A549 (cell line): Measurements from ENCODE around the gene SERPINE2. TPM values are rescaled to one million over a fixed set of nuclear protein-coding genes. Genes with fewer than 3 reads are reported as not detected.
A peak's percentile ranks its signal among the peaks of the same experiment; 100 is the strongest.

Experiments used
- ATAC-seq, 2 experiments: fragments of 200-7000 bp in 1 of 2; fragments of >200 bp in 1 of 2; cut with Nextera tagmentation in 1 of 2; cut with Tn5 transposase in 1 of 2; 3 replicates each; pipeline versions ENCODE4 v1.8.0 to v1.9.1; 2018 to 2020; ENCODE audit warnings: mild to moderate bottlenecking in 1 of 2, moderate library complexity in 1 of 2
- CTCF ChIA-PET: fragments of 300-600 bp; sonication (Branson Sonifier 250); formaldehyde crosslinking; extraction: SDS; loops from one replicate; lab custom pipeline; 2021; ENCODE audit warnings: antibody characterized with exemption, inconsistent platforms; lab: Yijun Ruan, JAX
- POLR2A ChIA-PET: fragments of 350-600 bp; formaldehyde crosslinking; extraction: SDS; loops from one replicate; lab custom pipeline; 2021; ENCODE audit warnings: antibody characterized with exemption, inconsistent platforms; lab: Yijun Ruan, JAX
- DNase-seq, 2 experiments: peaks; one replicate each; pipeline versions ENCODE4 v3.0.0 to v3.0.0-alpha.2; 2011 to 2016; ENCODE audit warnings: low read depth in 1 of 2, low spot score in 1 of 2
- FAIRE-seq: peaks from 2 replicates; lab custom pipeline; 2011; peaks lifted over from hg19 to GRCh38; lab: Jason Lieb, UNC
- H3K27ac ChIP-seq, 2 experiments: fragments of >200 bp; sonication (Bioruptor Twin); formaldehyde crosslinking; 3 replicates each; pipeline ENCODE4 v1.5.1; 2016 to 2017
- H3K4me1 ChIP-seq: fragments of >200 bp; sonication (Bioruptor Twin); formaldehyde crosslinking; 3 replicates; pipeline ENCODE4 v1.6.1; 2016
- H3K4me2 ChIP-seq: fragments of >200 bp; sonication (Bioruptor Twin); formaldehyde crosslinking; 3 replicates; pipeline ENCODE4 v1.6.1; 2016
- H3K4me3 ChIP-seq: fragments of >200 bp; sonication (Bioruptor Twin); formaldehyde crosslinking; 3 replicates; pipeline ENCODE4 v1.5.1; 2016
- H3K9me3 ChIP-seq: fragments of >200 bp; sonication (Bioruptor Twin); formaldehyde crosslinking; 3 replicates; pipeline ENCODE4 v1.6.1; 2016
- BHLHE40 ChIP-seq: IDR thresholded peaks from 2 replicates; pipeline ENCODE4 v1.6.1; 2012; ENCODE audit warnings: low read depth, low read length, inconsistent platforms
- CEBPB ChIP-seq, 2 experiments: fragments of >200 bp in 1 of 2; sonication (Bioruptor Twin) in 1 of 2; formaldehyde crosslinking in 1 of 2; IDR thresholded peaks; 2 replicates each; pipeline ENCODE4 v1.6.1; 2012 to 2016
- EP300 ChIP-seq, 2 experiments: fragments of >200 bp; sonication (Bioruptor Twin); formaldehyde crosslinking; IDR thresholded peaks; 2 replicates in 1 of 2; 3 replicates in 1 of 2; pipeline ENCODE4 v1.6.1; 2016 to 2017
- ESRRA ChIP-seq: fragments of 150-350 bp; IDR thresholded peaks from 2 replicates; pipeline ENCODE4 v1.6.1; 2014; ENCODE audit warnings: mild to moderate bottlenecking, low read length, borderline replicate concordance
- FOXS1 ChIP-seq: fragments of 250-450 bp; sonication (Bioruptor Pico); IDR thresholded peaks from 2 replicates; pipeline ENCODE4 v1.5.0; 2020; ENCODE audit warnings: mild to moderate bottlenecking, moderate library complexity
- GATA3 ChIP-seq: IDR thresholded peaks from 2 replicates; pipeline ENCODE4 v1.6.1; 2012; ENCODE audit warnings: borderline replicate concordance
- HDAC2 ChIP-seq: fragments of 200-600 bp; sonication (generic); IDR thresholded peaks from 2 replicates; pipeline ENCODE4 v1.6.1; 2016
- HES2 ChIP-seq: fragments of >200 bp; sonication (Bioruptor Twin); formaldehyde crosslinking; IDR thresholded peaks from 2 replicates; pipeline ENCODE4 v1.6.1; 2016
- HEYL ChIP-seq: fragments of 250-450 bp; sonication (Bioruptor Pico); IDR thresholded peaks from 2 replicates; pipeline ENCODE4 v1.8.0; 2021; ENCODE audit warnings: mild to moderate bottlenecking, moderate library complexity
- HMGXB4 ChIP-seq: fragments of 250-450 bp; sonication (Bioruptor Pico); IDR thresholded peaks from 2 replicates; pipeline ENCODE4 v1.5.0; 2021; ENCODE audit warnings: mild to moderate bottlenecking, moderate library complexity, borderline replicate concordance
- HOXB5 ChIP-seq: fragments of 250-450 bp; sonication (Bioruptor Pico); IDR thresholded peaks from 2 replicates; pipeline ENCODE4 v1.5.0; 2020; ENCODE audit warnings: mild to moderate bottlenecking, moderate library complexity
- NFE2L2 ChIP-seq: fragments of 150-350 bp; conservative IDR thresholded peaks from 2 replicates; pipeline ENCODE4 v1.6.1; 2014; ENCODE audit warnings: low read length
- NR3C1 ChIP-seq: fragments of >200 bp; sonication (Bioruptor Twin); formaldehyde crosslinking; IDR thresholded peaks from 3 replicates; pipeline ENCODE4 v1.6.1; 2017
- POLR2A ChIP-seq: IDR thresholded peaks from 2 replicates; pipeline ENCODE4 v1.6.1; 2012; ENCODE audit warnings: mild to moderate bottlenecking, low read length
- RAD21 ChIP-seq, 2 experiments: fragments of >200 bp in 1 of 2; sonication (Bioruptor Twin) in 1 of 2; formaldehyde crosslinking in 1 of 2; IDR thresholded peaks in 1 of 2; conservative IDR thresholded peaks in 1 of 2; 2 replicates in 1 of 2; 3 replicates in 1 of 2; pipeline ENCODE4 v1.6.1; 2012 to 2018; ENCODE audit warnings: inconsistent platforms in 1 of 2
- RARB ChIP-seq: fragments of 250-450 bp; sonication (Bioruptor Pico); IDR thresholded peaks from 2 replicates; pipeline ENCODE4 v1.8.0; 2021; ENCODE audit warnings: mild to moderate bottlenecking, moderate library complexity
- SMC3 ChIP-seq: fragments of >200 bp; sonication (Bioruptor Twin); formaldehyde crosslinking; IDR thresholded peaks from 3 replicates; pipeline ENCODE4 v1.6.1; 2018; ENCODE audit warnings: inconsistent platforms
- SREBF2 ChIP-seq: fragments of 450-650 bp; IDR thresholded peaks from 2 replicates; pipeline ENCODE4 v1.6.1; 2014; ENCODE audit warnings: mild to moderate bottlenecking, moderate library complexity
- TP53 ChIP-seq: fragments of 250-450 bp; sonication (Bioruptor Pico); IDR thresholded peaks from 2 replicates; pipeline ENCODE4 v1.5.0; 2021; ENCODE audit warnings: mild to moderate bottlenecking, moderate library complexity
- ZC3H11A ChIP-seq: fragments of 450-650 bp; IDR thresholded peaks from 2 replicates; pipeline ENCODE4 v1.6.1; 2014; ENCODE audit warnings: antibody characterized with exemption, mild to moderate bottlenecking
- ZFP36 ChIP-seq: fragments of 450-650 bp; IDR thresholded peaks from 2 replicates; pipeline ENCODE4 v1.6.1; 2014; ENCODE audit warnings: borderline replicate concordance; ENCODE audit not compliant: partially characterized antibody
- WGBS: methylation state at CpG from one replicate; pipeline ENCODE4 v1.1.6; 2017; ENCODE audit errors: missing lambda C conversion rate; 5-methylcytosine and 5-hydroxymethylcytosine counted together
- polyA plus RNA-seq, 4 experiments: library from polyadenylated mRNA; depleted of rRNA in 3 of 4; stranded (reverse); fragments of >200 nt; fragmentation: RNase III in 1 of 4; extraction: RNeasy Plus Mini Kit Qiagen cat#74134 plus additional on column Dnase treatment in 1 of 4; gene quantifications; 2 replicates in 3 of 4; 3 replicates in 1 of 4; pipeline ENCODE4 v1.2.3, GENCODE V29; 2011 to 2017
- TF ChIP-seq, protein P1 (sequence below): fragments of 450-650 bp; IDR thresholded peaks from 2 replicates; pipeline ENCODE4 v1.6.1; 2014; ENCODE audit warnings: antibody characterized with exemption
- TF ChIP-seq, protein P2 (sequence below): IDR thresholded peaks from 2 replicates; pipeline ENCODE4 v1.6.1; 2012
- TF ChIP-seq, protein P3 (sequence below): fragments of >200 bp; sonication (Bioruptor Twin); formaldehyde crosslinking; IDR thresholded peaks from 3 replicates; pipeline ENCODE4 v1.5.1; 2016

The SERPINE2 gene
- polyA plus RNA-seq, 2 of the 4 experiments (the other 2 are of a cell fraction): 58.6 to 88.2 TPM

- ChIA-PET POLR2A (no interaction called here), CTCF (interaction anchor here (0.9 to 8.6 kb wide), 19 partner anchors 9 to 673 kb away, joined by 3 to 148 read pairs (median 12); no protein-coding TSS in a partner anchor)
- WGBS: 82% methylated on average over 5 of the region's 5 CpGs
- Histone ChIP-seq H3K4me1 (no peaks in the 10 kb centered on the region; the same call in 2 of the 3 replicates), H3K4me3 (no peak overlapping the region), H3K27ac (no peak overlapping the region), H3K4me2 (no peak overlapping the region), H3K9me3 (no peaks in the 10 kb centered on the region)
- FAIRE-seq (no peak), ATAC-seq (no peak), DNase-seq (no peak)
- TF ChIP-seq FOXS1 (no peak), ZC3H11A (no peak), HOXB5 (CRISPR knock-in tag) (no peak), HMGXB4 (CRISPR knock-in tag) (no peak), HEYL (CRISPR knock-in tag) (no peak), RARB (no peak), POLR2A (no peak), HDAC2 (no peak), TP53 (CRISPR knock-in tag) (no peak), EP300 (IDR thresholded peaks at IDR 0.05) (no peak), ESRRA (no peak), GATA3 (no peak), BHLHE40 (no peak), ZFP36 (no peak), NR3C1 (no peak), HES2 (no peak), NFE2L2 (no peak)
- TF ChIP-seq, protein P1, sequence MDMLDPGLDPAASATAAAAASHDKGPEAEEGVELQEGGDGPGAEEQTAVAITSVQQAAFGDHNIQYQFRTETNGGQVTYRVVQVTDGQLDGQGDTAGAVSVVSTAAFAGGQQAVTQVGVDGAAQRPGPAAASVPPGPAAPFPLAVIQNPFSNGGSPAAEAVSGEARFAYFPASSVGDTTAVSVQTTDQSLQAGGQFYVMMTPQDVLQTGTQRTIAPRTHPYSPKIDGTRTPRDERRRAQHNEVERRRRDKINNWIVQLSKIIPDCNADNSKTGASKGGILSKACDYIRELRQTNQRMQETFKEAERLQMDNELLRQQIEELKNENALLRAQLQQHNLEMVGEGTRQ: no peak
- TF ChIP-seq, protein P2, sequence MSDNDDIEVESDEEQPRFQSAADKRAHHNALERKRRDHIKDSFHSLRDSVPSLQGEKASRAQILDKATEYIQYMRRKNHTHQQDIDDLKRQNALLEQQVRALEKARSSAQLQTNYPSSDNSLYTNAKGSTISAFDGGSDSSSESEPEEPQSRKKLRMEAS: no peak
These were observed 67.4 kb downstream of the SERPINE2 start for GRCh38 chr2:223971731-223972130.

- H3K9me3 ChIP-seq: no peaks in the 10 kb centered on the region
- ChIA-PET POLR2A (interaction anchor here (0.5 to 1.4 kb wide), 2 partner anchors 314 to 1046 kb away, joined by 4 read pairs; no protein-coding TSS in a partner anchor), CTCF (interaction anchor here (0.7 to 8.6 kb wide), 58 partner anchors 9 to 999 kb away, joined by 3 to 148 read pairs (median 4); partner anchors contain the start of gene MRPL44)
- no peaks in the 10 kb centered on the region for H3K4me1 ChIP-seq
- H3K4me3 ChIP-seq: no peak overlapping the region
- TF ChIP-seq BHLHE40: no peak
- peak; percentile 93 to 96 for TF ChIP-seq RAD21 (conservative IDR thresholded peaks at IDR 0.05 in 1 of 2, IDR thresholded peaks at IDR 0.05 in 1 of 2)
- peak; percentile 95 for TF ChIP-seq SMC3
- peak; percentile 82 to 96 for TF ChIP-seq CEBPB (IDR thresholded peaks at IDR 0.05)
- TF ChIP-seq, protein P3, sequence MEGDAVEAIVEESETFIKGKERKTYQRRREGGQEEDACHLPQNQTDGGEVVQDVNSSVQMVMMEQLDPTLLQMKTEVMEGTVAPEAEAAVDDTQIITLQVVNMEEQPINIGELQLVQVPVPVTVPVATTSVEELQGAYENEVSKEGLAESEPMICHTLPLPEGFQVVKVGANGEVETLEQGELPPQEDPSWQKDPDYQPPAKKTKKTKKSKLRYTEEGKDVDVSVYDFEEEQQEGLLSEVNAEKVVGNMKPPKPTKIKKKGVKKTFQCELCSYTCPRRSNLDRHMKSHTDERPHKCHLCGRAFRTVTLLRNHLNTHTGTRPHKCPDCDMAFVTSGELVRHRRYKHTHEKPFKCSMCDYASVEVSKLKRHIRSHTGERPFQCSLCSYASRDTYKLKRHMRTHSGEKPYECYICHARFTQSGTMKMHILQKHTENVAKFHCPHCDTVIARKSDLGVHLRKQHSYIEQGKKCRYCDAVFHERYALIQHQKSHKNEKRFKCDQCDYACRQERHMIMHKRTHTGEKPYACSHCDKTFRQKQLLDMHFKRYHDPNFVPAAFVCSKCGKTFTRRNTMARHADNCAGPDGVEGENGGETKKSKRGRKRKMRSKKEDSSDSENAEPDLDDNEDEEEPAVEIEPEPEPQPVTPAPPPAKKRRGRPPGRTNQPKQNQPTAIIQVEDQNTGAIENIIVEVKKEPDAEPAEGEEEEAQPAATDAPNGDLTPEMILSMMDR: peak; percentile 96
- TF ChIP-seq SREBF2: no peak
- no peak overlapping the region for H3K27ac ChIP-seq
- peak in 1 of 2 experiments; percentile 64 for DNase-seq
- peak; percentile 74 to 83; a peak in 5 of 6 replicates for ATAC-seq
- peak; percentile 18 for FAIRE-seq
- 65% methylated on average over 8 of the region's 8 CpGs for WGBS
- H3K4me2 ChIP-seq: no peak overlapping the region
These were observed 68.5 kb downstream of the SERPINE2 start for GRCh38 chr2:223970343-223971128.
